ENCODE results near the gene KCNMB4.

- TF ChIP-seq, protein P1, sequence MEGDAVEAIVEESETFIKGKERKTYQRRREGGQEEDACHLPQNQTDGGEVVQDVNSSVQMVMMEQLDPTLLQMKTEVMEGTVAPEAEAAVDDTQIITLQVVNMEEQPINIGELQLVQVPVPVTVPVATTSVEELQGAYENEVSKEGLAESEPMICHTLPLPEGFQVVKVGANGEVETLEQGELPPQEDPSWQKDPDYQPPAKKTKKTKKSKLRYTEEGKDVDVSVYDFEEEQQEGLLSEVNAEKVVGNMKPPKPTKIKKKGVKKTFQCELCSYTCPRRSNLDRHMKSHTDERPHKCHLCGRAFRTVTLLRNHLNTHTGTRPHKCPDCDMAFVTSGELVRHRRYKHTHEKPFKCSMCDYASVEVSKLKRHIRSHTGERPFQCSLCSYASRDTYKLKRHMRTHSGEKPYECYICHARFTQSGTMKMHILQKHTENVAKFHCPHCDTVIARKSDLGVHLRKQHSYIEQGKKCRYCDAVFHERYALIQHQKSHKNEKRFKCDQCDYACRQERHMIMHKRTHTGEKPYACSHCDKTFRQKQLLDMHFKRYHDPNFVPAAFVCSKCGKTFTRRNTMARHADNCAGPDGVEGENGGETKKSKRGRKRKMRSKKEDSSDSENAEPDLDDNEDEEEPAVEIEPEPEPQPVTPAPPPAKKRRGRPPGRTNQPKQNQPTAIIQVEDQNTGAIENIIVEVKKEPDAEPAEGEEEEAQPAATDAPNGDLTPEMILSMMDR (IDR thresholded peaks at IDR 0.05): no peak
- TF ChIP-seq POLR2A (IDR thresholded peaks at IDR 0.05) (no peak), EP300 (IDR thresholded peaks at IDR 0.05) (no peak)
These were observed 13.8 kb downstream of the KCNMB4 start for GRCh38 chr12:70379846-70380245.
